ENCODE measurements around the gene CNR2. TPM values are rescaled to one million over a fixed set of nuclear protein-coding genes. Genes with fewer than 3 reads are reported as not detected.
A peak's percentile ranks its signal among the peaks of the same experiment; 100 is the strongest.
"Not testable (repeated sequence)": the region's sequence is repeated elsewhere in the genome, so short reads cannot be mapped to it uniquely, and the experiment has no call there.

Gene CNR2
- polyA plus RNA-seq, 1 of the 3 experiments (the other 2 are of a cell fraction) = not detected

DNA sequence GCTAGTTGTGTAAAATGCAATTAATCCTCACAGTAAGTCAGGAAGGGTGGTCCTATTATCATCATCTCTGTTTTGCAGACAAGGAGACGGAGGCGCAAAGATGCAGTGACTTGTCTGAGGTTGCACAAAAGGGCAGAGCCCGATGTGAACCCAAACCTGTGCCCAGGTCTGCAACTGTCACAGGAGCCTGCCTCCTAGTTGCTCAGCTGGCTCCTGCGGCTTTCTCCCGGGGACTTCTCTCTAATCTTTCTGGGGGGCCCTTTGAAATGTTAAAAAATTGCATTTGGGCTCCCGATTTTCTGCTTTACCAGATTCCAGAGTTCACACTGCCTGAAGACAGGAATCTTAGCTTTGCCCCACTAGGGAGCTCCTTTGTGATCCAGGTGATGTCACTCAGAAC, 9.4 kb downstream of the CNR2 start (continued):
- TF ChIP-seq, protein P1, sequence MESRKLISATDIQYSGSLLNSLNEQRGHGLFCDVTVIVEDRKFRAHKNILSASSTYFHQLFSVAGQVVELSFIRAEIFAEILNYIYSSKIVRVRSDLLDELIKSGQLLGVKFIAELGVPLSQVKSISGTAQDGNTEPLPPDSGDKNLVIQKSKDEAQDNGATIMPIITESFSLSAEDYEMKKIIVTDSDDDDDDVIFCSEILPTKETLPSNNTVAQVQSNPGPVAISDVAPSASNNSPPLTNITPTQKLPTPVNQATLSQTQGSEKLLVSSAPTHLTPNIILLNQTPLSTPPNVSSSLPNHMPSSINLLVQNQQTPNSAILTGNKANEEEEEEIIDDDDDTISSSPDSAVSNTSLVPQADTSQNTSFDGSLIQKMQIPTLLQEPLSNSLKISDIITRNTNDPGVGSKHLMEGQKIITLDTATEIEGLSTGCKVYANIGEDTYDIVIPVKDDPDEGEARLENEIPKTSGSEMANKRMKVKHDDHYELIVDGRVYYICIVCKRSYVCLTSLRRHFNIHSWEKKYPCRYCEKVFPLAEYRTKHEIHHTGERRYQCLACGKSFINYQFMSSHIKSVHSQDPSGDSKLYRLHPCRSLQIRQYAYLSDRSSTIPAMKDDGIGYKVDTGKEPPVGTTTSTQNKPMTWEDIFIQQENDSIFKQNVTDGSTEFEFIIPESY (IDR thresholded peaks at IDR 0.05; ENCODE audit: borderline replicate concordance, low read depth) = no peak
- no peak for TF ChIP-seq YY1 (IDR thresholded peaks at IDR 0.05; ENCODE audit: low read depth)

DNA sequence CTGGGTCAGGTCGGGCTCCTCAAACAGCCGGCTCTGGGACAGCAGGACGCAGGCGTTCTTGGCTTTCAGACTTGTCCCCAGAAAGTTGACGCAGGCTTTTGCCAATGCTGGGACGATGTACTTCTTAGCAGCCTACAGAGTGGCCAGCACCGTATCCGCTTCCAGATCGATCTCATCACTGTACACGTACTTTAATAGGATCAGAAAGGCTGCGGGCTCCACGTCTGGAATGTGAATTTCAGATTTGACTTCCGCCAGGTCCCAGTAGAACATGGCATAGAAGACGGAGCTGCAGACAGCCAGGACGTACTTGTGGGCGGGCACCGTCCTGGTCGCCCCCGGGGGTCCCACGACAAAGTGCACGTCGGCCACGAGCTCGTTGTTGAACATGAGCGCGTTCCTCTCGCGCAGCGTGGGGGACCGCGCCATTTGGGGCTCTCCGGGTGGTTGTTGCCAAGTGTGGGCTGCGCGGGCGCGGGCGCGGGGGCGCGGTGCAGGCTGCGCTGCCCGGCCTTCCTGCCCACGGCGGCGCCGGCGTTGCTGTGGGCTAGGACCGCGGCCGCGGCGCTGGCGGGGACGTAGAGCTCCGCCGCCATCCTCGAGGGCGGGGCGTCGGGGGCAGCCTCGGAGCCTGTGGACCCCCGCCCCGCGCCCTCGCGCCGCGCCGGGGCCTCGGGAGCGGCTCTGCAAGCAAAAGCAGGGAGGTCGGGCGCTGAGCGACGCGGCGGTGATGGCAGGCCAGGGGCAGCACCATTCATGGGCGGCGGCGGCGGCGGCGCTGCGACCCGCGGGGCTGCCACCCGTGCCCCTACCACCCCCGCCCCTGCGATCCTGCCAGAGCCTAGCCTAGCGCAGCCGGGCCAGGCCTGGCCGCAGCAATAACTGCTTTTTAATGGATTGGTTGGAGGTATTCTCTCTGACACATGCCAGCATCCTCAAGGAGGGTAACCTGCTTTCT, 10.6 kb downstream of the CNR2 start:
- peak; percentile 71 for DNase-seq
- WGBS (ENCODE audit: low lambda C conversion rate) = 71% methylated on average over 21 of the region's 92 CpGs
- no peak overlapping the region for H3K4me2 ChIP-seq
- H3K9ac ChIP-seq = no peak overlapping the region
- H3K27me3 ChIP-seq (ENCODE audit: insufficient read depth) = peaks cover 23% of the 10 kb centered on the region; the same call in 1 of the 2 replicates
- H3K79me2 ChIP-seq (ENCODE audit: insufficient read depth) = no peaks in the 10 kb centered on the region
- no peak overlapping the region for H2AFZ ChIP-seq (ENCODE audit: low read depth)
- POLR2A ChIA-PET = no interaction called here
- no peaks in the 10 kb centered on the region for H3K9me3 ChIP-seq
- no peak overlapping the region for H3K27ac ChIP-seq (ENCODE audit: low read depth in 2 of 2, low read length in 1 of 2)
- H3K4me1 ChIP-seq (ENCODE audit: control insufficient read depth in 1 of 2, insufficient read depth in 2 of 2, low read depth in 1 of 2, low read length in 1 of 2) = peaks cover 0 to 16% of the 10 kb centered on the region in 2 experiments; a peak in 1 of 4 replicates
- H3K36me3 ChIP-seq (replicated peaks in 1 of 2; ENCODE audit: control insufficient read depth in 1 of 2, insufficient read depth in 2 of 2, low read length in 1 of 2) = no peaks in the 10 kb centered on the region
- no peak overlapping the region for H3K4me3 ChIP-seq (ENCODE audit: low read depth in 2 of 2, low read length in 1 of 2)
- H3F3A ChIP-seq (replicated peaks; ENCODE audit: insufficient read depth) = no peaks in the 10 kb centered on the region
- H3K9me2 ChIP-seq = no peaks in the 10 kb centered on the region
- no peaks in the 10 kb centered on the region for H4K20me1 ChIP-seq (ENCODE audit: insufficient read depth)
- CTCF ChIA-PET = interaction anchor here (3.8 kb wide), 1 partner anchor 13 kb away, joined by 16 read pairs; no protein-coding TSS in a partner anchor
- TF ChIP-seq GATA2 (CRISPR knock-in tag; IDR thresholded peaks at IDR 0.05) (no peak), NFIC (IDR thresholded peaks at IDR 0.05; ENCODE audit: borderline replicate concordance) (no peak), NRF1 (IDR thresholded peaks at IDR 0.05; ENCODE audit: low read depth, low read length) (no peak), GABPA (IDR thresholded peaks at IDR 0.05; ENCODE audit: low read depth) (no peak), TCF12 (IDR thresholded peaks at IDR 0.05) (no peak), MXI1 (IDR thresholded peaks at IDR 0.05; ENCODE audit: low read depth, low read length) (no peak), JUND (IDR thresholded peaks at IDR 0.05) (no peak)
- TF ChIP-seq, protein P2, sequence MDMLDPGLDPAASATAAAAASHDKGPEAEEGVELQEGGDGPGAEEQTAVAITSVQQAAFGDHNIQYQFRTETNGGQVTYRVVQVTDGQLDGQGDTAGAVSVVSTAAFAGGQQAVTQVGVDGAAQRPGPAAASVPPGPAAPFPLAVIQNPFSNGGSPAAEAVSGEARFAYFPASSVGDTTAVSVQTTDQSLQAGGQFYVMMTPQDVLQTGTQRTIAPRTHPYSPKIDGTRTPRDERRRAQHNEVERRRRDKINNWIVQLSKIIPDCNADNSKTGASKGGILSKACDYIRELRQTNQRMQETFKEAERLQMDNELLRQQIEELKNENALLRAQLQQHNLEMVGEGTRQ (IDR thresholded peaks at IDR 0.05; ENCODE audit: borderline replicate concordance, low read depth, low read length) = no peak
- TF ChIP-seq, protein P3, sequence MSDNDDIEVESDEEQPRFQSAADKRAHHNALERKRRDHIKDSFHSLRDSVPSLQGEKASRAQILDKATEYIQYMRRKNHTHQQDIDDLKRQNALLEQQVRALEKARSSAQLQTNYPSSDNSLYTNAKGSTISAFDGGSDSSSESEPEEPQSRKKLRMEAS (IDR thresholded peaks at IDR 0.05; ENCODE audit: low read depth) = no peak

DNA sequence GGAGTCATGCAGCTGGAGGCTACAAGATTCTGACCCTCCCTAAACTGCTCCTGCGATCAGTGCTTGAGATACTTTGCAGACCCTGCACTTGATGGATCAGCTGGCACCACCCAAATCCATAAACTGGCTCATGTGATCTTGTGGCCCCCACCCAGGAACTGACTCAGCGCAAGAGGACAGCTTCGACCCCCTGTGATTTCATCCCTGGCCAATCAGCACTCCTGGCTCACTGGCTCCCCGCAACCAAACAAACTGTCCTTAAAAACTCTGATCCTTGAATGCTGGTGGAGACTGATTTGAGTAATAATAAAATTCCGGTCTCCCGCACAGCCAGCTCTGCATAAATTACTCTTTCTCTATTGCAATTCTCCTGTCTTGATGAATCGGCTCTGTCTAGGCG, 13.1 kb downstream of the CNR2 start:
- H3K9me3 ChIP-seq; H3F3A ChIP-seq (replicated peaks; ENCODE audit: insufficient read depth); H3K9ac ChIP-seq; H3K4me3 ChIP-seq (ENCODE audit: low read depth in 2 of 2, low read length in 1 of 2); H3K9me2 ChIP-seq; H3K79me2 ChIP-seq (ENCODE audit: insufficient read depth); POLR2A ChIA-PET; H2AFZ ChIP-seq (ENCODE audit: low read depth); H3K27ac ChIP-seq (ENCODE audit: low read depth in 2 of 2, low read length in 1 of 2); H3K4me1 ChIP-seq (ENCODE audit: control insufficient read depth in 1 of 2, insufficient read depth in 2 of 2, low read depth in 1 of 2, low read length in 1 of 2); H4K20me1 ChIP-seq (ENCODE audit: insufficient read depth); CTCF ChIA-PET; H3K4me2 ChIP-seq; DNase-seq; H3K36me3 ChIP-seq (replicated peaks in 1 of 2; ENCODE audit: control insufficient read depth in 1 of 2, insufficient read depth in 2 of 2, low read length in 1 of 2): not testable (repeated sequence)
- WGBS (ENCODE audit: low lambda C conversion rate) = 77% methylated on average over 8 of the region's 8 CpGs
- H3K27me3 ChIP-seq (ENCODE audit: insufficient read depth) = peaks cover 24% of the 10 kb centered on the region; the same call in 1 of the 2 replicates
